Endothelial cell of umbilical vein (primary cell): ENCODE results near the gene GABPB1. TPM values are rescaled to one million over a fixed set of nuclear protein-coding genes. Genes with fewer than 3 reads are reported as not detected.

Source experiments
- BruUV-seq: library from RNA; stranded (reverse); fragments of 400-500 nt; replicated peaks from 2 replicates; lab custom pipeline; 2021; lab: Mats Ljungman, UMichigan
- CTCF ChIA-PET: fragments of 300-600, 350-600 bp; sonication (Branson Sonifier 250); formaldehyde crosslinking; loops from one replicate; lab custom pipeline; 2021; ENCODE audit warnings: antibody characterized with exemption, inconsistent platforms; lab: Charles Lee
- POLR2A ChIA-PET: fragments of 300-600, 350-600 bp; sonication (Branson Sonifier 250); formaldehyde crosslinking; loops from one replicate; lab custom pipeline; 2021; ENCODE audit warnings: antibody characterized with exemption, inconsistent platforms; lab: Charles Lee
- DNase-seq: peaks from one replicate; pipeline ENCODE4 v3.0.0-alpha.2; 2011; ENCODE audit warnings: low read depth, low spot score
- FAIRE-seq: peaks from 2 replicates; lab custom pipeline; 2011; peaks lifted over from hg19 to GRCh38; lab: Jason Lieb, UNC
- H2AFZ ChIP-seq: 2 replicates; pipeline ENCODE4 v1.6.0; 2012; ENCODE audit warnings: low read depth, low read length, control low read depth, inconsistent platforms
- H3K27ac ChIP-seq: 2 replicates; pipeline ENCODE4 v1.5.1; 2011; ENCODE audit warnings: low read depth, mild to moderate bottlenecking, control low read depth, low read length, moderate library complexity; ENCODE audit not compliant: insufficient read depth
- H3K27me3 ChIP-seq, 2 experiments: 2 replicates each; pipeline versions ENCODE4 v1.6.0 to v1.6.1; 2011; ENCODE audit warnings: low read length in 2 of 2, mixed read lengths in 1 of 2; ENCODE audit not compliant: control insufficient read depth in 2 of 2, insufficient read depth in 2 of 2
- H3K36me3 ChIP-seq, 2 experiments: 2 replicates in 1 of 2; 3 replicates in 1 of 2; pipeline ENCODE4 v1.5.1; 2011; ENCODE audit warnings: low read length in 2 of 2, mild to moderate bottlenecking in 1 of 2, moderate library complexity in 1 of 2; ENCODE audit not compliant: control insufficient read depth in 2 of 2, insufficient read depth in 2 of 2; ENCODE audit errors: extremely low read depth in 1 of 2
- H3K4me1 ChIP-seq: 3 replicates; pipeline ENCODE4 v1.5.1; 2011; ENCODE audit warnings: mild to moderate bottlenecking, low read length; ENCODE audit not compliant: control insufficient read depth, insufficient read depth; ENCODE audit errors: extremely low read depth
- H3K4me2 ChIP-seq: 2 replicates; pipeline ENCODE4 v1.6.1; 2011; ENCODE audit warnings: low read length, control low read depth, mixed read lengths; ENCODE audit not compliant: insufficient read depth
- H3K4me3 ChIP-seq, 3 experiments: fragments of 200-600 bp in 1 of 3; sonication (generic), shearing (Covaris generic) in 1 of 3; replicated peaks in 1 of 3; 2 replicates each; pipeline ENCODE4 v1.5.1; 2011 to 2016; ENCODE audit warnings: control low read depth in 3 of 3, low read length in 3 of 3, mild to moderate bottlenecking in 2 of 3, inconsistent platforms in 1 of 3, low read depth in 1 of 3, moderate library complexity in 1 of 3; ENCODE audit not compliant: insufficient read depth in 1 of 3
- H3K79me2 ChIP-seq: 2 replicates; pipeline ENCODE4 v1.6.0; 2012; ENCODE audit warnings: low read length, inconsistent platforms; ENCODE audit not compliant: control insufficient read depth, insufficient read depth
- H3K9ac ChIP-seq: replicated peaks from 2 replicates; pipeline ENCODE3; 2011; ENCODE audit warnings: low read length, control low read depth; ENCODE audit not compliant: insufficient read depth; ENCODE audit errors: extremely low read depth
- H3K9me1 ChIP-seq: replicated peaks from 3 replicates; pipeline ENCODE4 v1.6.0; 2011; ENCODE audit warnings: mild to moderate bottlenecking, low read length; ENCODE audit not compliant: control insufficient read depth, insufficient read depth; ENCODE audit errors: extremely low read depth
- H3K9me3 ChIP-seq: replicated peaks from 2 replicates; pipeline ENCODE4 v1.5.1; 2012; ENCODE audit warnings: low read length, inconsistent platforms; ENCODE audit not compliant: control insufficient read depth, insufficient read depth
- H4K20me1 ChIP-seq: replicated peaks from 2 replicates; pipeline ENCODE3; 2011; ENCODE audit warnings: mild to moderate bottlenecking, low read length; ENCODE audit not compliant: control insufficient read depth, insufficient read depth; ENCODE audit errors: extremely low read depth
- CTCF ChIP-seq, 2 donors: IDR thresholded peaks; 1 replicate in 1 of 2; 2 replicates in 1 of 2; pipeline ENCODE4 v1.5.1; 2011; ENCODE audit warnings: low read length in 2 of 2, mild to moderate bottlenecking in 2 of 2, moderate library complexity in 2 of 2, control low read depth in 1 of 2, inconsistent platforms in 1 of 2, low read depth in 1 of 2; ENCODE audit not compliant: insufficient read depth in 1 of 2; ENCODE audit errors: extremely low read depth in 1 of 2
- EZH2 ChIP-seq: IDR thresholded peaks from 2 replicates; pipeline ENCODE4 v1.6.1; 2012; ENCODE audit warnings: borderline replicate concordance, low read depth, mild to moderate bottlenecking, moderate library complexity, low read length, inconsistent platforms; ENCODE audit not compliant: severe bottlenecking
- FOS ChIP-seq: IDR thresholded peaks from 2 replicates; pipeline ENCODE4 v1.6.1; 2011; ENCODE audit warnings: mild to moderate bottlenecking, low read length, moderate library complexity, borderline replicate concordance; ENCODE audit not compliant: insufficient read depth
- GATA2 ChIP-seq: IDR thresholded peaks from 2 replicates; pipeline ENCODE4 v1.7.0; 2011; ENCODE audit warnings: low read depth, mild to moderate bottlenecking, moderate library complexity, mixed read lengths, low read length; ENCODE audit not compliant: insufficient read length, insufficient read depth
- JUN ChIP-seq: IDR thresholded peaks from 2 replicates; pipeline ENCODE4 v1.6.1; 2011; ENCODE audit warnings: borderline replicate concordance, low read depth; ENCODE audit not compliant: insufficient read length, insufficient read depth
- MAX ChIP-seq: IDR thresholded peaks from 2 replicates; pipeline ENCODE4 v1.6.1; 2011; ENCODE audit not compliant: insufficient read depth, insufficient read length
- MYC ChIP-seq: IDR thresholded peaks from one replicate; pipeline ENCODE4 v1.6.1; 2011; ENCODE audit warnings: mild to moderate bottlenecking, low read depth, low read length
- POLR2A ChIP-seq: IDR thresholded peaks from 2 replicates; pipeline ENCODE4 v1.6.1; 2012; ENCODE audit warnings: low read depth, mild to moderate bottlenecking, control low read depth, low read length
- POLR2AphosphoS5 ChIP-seq: IDR thresholded peaks from 2 replicates; pipeline ENCODE4 v1.6.1; 2012; ENCODE audit warnings: low read depth, mild to moderate bottlenecking, control low read depth, low read length, moderate library complexity; ENCODE audit not compliant: insufficient read depth
- dilution Hi-C: fragments of 300-500 bp; cut with MboI; formaldehyde crosslinking; loops from one replicate; pipeline ENCODE4 v1.15.0; 2019; ENCODE audit warnings: low sequenced_read_pairs; ENCODE audit not compliant: extremely low pct_ligation_motif_present
- intact Hi-C: fragments of 100-400 bp; cut with micrococcal nuclease; formaldehyde crosslinking; loops from one replicate; pipeline ENCODE4 v1.10.0; 2022
- polyA plus RNA-seq, 4 experiments: library from polyadenylated mRNA; depleted of rRNA in 3 of 4; stranded (reverse) in 3 of 4; unstranded in 1 of 4; fragments of >200 nt; gene quantifications; 2 replicates each; pipeline versions ENCODE4 v1.2.1 to v1.2.3, GENCODE V29; 2011 to 2012; ENCODE audit warnings: missing spikeins in 1 of 4
- total RNA-seq: library from RNA; stranded (reverse); gene quantifications from 2 replicates; pipeline ENCODE4 v1.2.3, GENCODE V29; 2021

The GABPB1 gene
- total and polyA plus RNA-seq, 2 donors (not counting 3 experiments of a cell fraction or from before 2014, with no cell fraction given): 42.3 to 59.7 TPM

GRCh38 chr15:50315814-50316630 lies 39.0 kb downstream of the GABPB1 start:
- BruUV-seq: no TSS peak
- no peaks in the 10 kb centered on the region for H3K9me1 ChIP-seq
- TF ChIP-seq CTCF (IDR thresholded peaks at IDR 0.05; ENCODE audit: extremely low read depth in 1 of 2, insufficient read depth in 1 of 2, low read depth in 1 of 2, low read length in 2 of 2) (peak; percentile 32 to 39), JUN (no peak), POLR2A (no peak)
- H3K9ac ChIP-seq: no peak overlapping the region
- no peaks in the 10 kb centered on the region for H3K4me1 ChIP-seq
- H2AFZ ChIP-seq: no peak overlapping the region
- no peak overlapping the region for H3K27ac ChIP-seq
- dilution Hi-C loops (no loop called here), intact Hi-C loops (loop anchor here (1.0 kb wide), 1 partner anchor 168 kb away; no protein-coding TSS in a partner anchor)
- no peak overlapping the region for H3K4me3 ChIP-seq
- no peak overlapping the region for H3K4me2 ChIP-seq
- no peaks in the 10 kb centered on the region for H3K27me3 ChIP-seq
- H3K79me2 ChIP-seq: peaks cover 41% of the 10 kb centered on the region
- no peaks in the 10 kb centered on the region for H3K36me3 ChIP-seq
- ChIA-PET POLR2A (no interaction called here), CTCF (interaction anchor here (0.5 to 2.6 kb wide), 43 partner anchors 8 to 1454 kb away, joined by 3 to 27 read pairs (median 5); partner anchors contain the start of genes GABPB1, SLC27A2 and USP8)
- peak; percentile 8 for FAIRE-seq
- peak; percentile 52 for DNase-seq
- H4K20me1 ChIP-seq: peaks cover 3% of the 10 kb centered on the region
- H3K9me3 ChIP-seq: no peaks in the 10 kb centered on the region

GRCh38 chr15:50312636-50313035 lies 42.4 kb downstream of the GABPB1 start:
- intact Hi-C loops (no loop called here), dilution Hi-C loops (no loop called here)
- Histone ChIP-seq H3K9me3 (no peaks in the 10 kb centered on the region), H3K27me3 (no peaks in the 10 kb centered on the region), H3K9me1 (no peaks in the 10 kb centered on the region), H2AFZ (no peak overlapping the region), H4K20me1 (peaks cover 3% of the 10 kb centered on the region), H3K27ac (no peak overlapping the region), H3K4me1 (no peaks in the 10 kb centered on the region), H3K4me3 (no peak overlapping the region), H3K4me2 (no peak overlapping the region), H3K79me2 (peaks cover 41% of the 10 kb centered on the region), H3K9ac (no peak overlapping the region), H3K36me3 (peaks cover 2 to 4% of the 10 kb centered on the region in 2 experiments)
- ChIA-PET CTCF (no interaction called here), POLR2A (no interaction called here)
- no peak for TF ChIP-seq JUN
- TF ChIP-seq GATA2: no peak
- no peak for TF ChIP-seq POLR2AphosphoS5
- TF ChIP-seq MYC: no peak
- TF ChIP-seq POLR2A: no peak
- no peak for TF ChIP-seq FOS
- TF ChIP-seq CTCF (IDR thresholded peaks at IDR 0.05; ENCODE audit: extremely low read depth in 1 of 2, insufficient read depth in 1 of 2, low read depth in 1 of 2, low read length in 2 of 2): no peak
- TF ChIP-seq MAX: no peak
- TF ChIP-seq EZH2: no peak
- BruUV-seq: no TSS peak
- DNase-seq (no peak), FAIRE-seq (no peak)
